ENCODE results near the gene NAP1L4.

NAP1L4 gene

GRCh38 chr11:2991452-2992233 is 486 bp downstream of the NAP1L4 start:
- peak; percentile 22 for DNase-seq

GRCh38 chr11:2990617-2991451 is 1.3 kb downstream of the NAP1L4 start:
- peak; percentile 70 for DNase-seq

- peak; percentile 31 for DNase-seq
Measured at GRCh38 chr11:2989551-2989950, 2.6 kb downstream of the NAP1L4 start.

- peak; percentile 22 for DNase-seq
Measured at GRCh38 chr11:2989006-2989405, 3.1 kb downstream of the NAP1L4 start.

- DNase-seq: peak; percentile 88
Measured at GRCh38 chr11:2987881-2988861, 4.0 kb downstream of the NAP1L4 start.

GRCh38 chr11:2983908-2984307 is 8.2 kb downstream of the NAP1L4 start:
- no peak for DNase-seq

GRCh38 chr11:2982214-2982613 is 9.9 kb downstream of the NAP1L4 start:
- DNase-seq: no peak

- DNase-seq: no peak
Measured at GRCh38 chr11:2981130-2981529, 11.0 kb downstream of the NAP1L4 start.

- no peak for DNase-seq
Measured at GRCh38 chr11:2980168-2980840, 11.8 kb downstream of the NAP1L4 start.

- no peak for DNase-seq
Measured at GRCh38 chr11:2977113-2977512, 15.0 kb downstream of the NAP1L4 start.

- no peak for DNase-seq
Measured at GRCh38 chr11:2976294-2977063, 15.7 kb downstream of the NAP1L4 start.

- DNase-seq: peak; percentile 51
Measured at GRCh38 chr11:2975594-2975993, 16.5 kb downstream of the NAP1L4 start.

GRCh38 chr11:2974272-2974671 is 17.9 kb downstream of the NAP1L4 start:
- no peak for DNase-seq

GRCh38 chr11:2968341-2968900 is 23.7 kb downstream of the NAP1L4 start:
- no peak for DNase-seq

- DNase-seq: no peak
Measured at GRCh38 chr11:2964782-2965181, 27.3 kb downstream of the NAP1L4 start.

GRCh38 chr11:2963761-2964160 is 28.4 kb downstream of the NAP1L4 start:
- DNase-seq: no peak

- no peak for DNase-seq
Measured at GRCh38 chr11:2963112-2963754, 28.9 kb downstream of the NAP1L4 start.

GRCh38 chr11:2961080-2961479 is 31.0 kb downstream of the NAP1L4 start:
- DNase-seq: no peak

GRCh38 chr11:2960139-2960538 is 32.0 kb downstream of the NAP1L4 start:
- no peak for DNase-seq

GRCh38 chr11:2958251-2958650 is 33.9 kb downstream of the NAP1L4 start:
- no peak for DNase-seq
